GM21360 (cell line): ENCODE measurements around the gene TIMM23.
"Not testable (repeated sequence)": the region's sequence is repeated elsewhere in the genome, so short reads cannot be mapped to it uniquely, and the experiment has no call there.

ENCODE experiments used
- ATAC-seq: cut with Tn5 transposase; IDR thresholded peaks from one replicate; pipeline ENCODE4 v1.9.1; 2021; ENCODE audit warnings: mild to moderate bottlenecking, moderate library complexity; ENCODE audit not compliant: unreplicated experiment

Gene TIMM23, protein sequence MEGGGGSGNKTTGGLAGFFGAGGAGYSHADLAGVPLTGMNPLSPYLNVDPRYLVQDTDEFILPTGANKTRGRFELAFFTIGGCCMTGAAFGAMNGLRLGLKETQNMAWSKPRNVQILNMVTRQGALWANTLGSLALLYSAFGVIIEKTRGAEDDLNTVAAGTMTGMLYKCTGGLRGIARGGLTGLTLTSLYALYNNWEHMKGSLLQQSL

GRCh38 chr10:45972106-45972812 is at the start of gene TIMM23:
Gene TIMM23, plus strand, starts transcription at chr10:45972489. Its CDS starts 136 bp downstream, at chr10:45972625.
- ATAC-seq, result peak; percentile 67

DNA sequence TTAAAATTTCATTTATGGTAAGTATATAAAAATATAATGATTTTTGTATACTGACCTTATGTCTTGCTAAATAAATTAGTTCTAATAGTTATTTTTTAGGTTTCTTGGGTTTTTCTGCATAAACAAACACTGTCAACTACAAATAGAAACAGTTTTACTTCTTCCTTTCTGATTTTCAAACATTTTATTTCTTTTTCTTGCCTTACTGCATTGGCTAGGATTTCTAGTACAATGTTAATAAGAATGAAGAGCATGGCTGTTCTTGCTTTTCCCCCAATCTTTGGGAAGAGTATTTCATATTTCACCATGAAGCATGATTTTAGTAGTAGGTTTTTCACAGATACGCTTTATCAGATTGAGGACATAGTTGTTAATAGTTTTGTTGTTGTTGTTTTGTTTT is 45.5 kb upstream of the TIMM23 start:
- not testable (repeated sequence) for ATAC-seq

- ATAC-seq, result not testable (repeated sequence)
Measured at GRCh38 chr10:45931305-45931704, 41.0 kb upstream of the TIMM23 start.

- not testable (repeated sequence) for ATAC-seq
Measured at GRCh38 chr10:45934788-45935187, 37.5 kb upstream of the TIMM23 start.

GRCh38 chr10:45939176-45939697 is 33.1 kb upstream of the TIMM23 start:
- ATAC-seq, result not testable (repeated sequence)

GRCh38 chr10:45941196-45941595 is 31.1 kb upstream of the TIMM23 start:
- not testable (repeated sequence) for ATAC-seq

DNA sequence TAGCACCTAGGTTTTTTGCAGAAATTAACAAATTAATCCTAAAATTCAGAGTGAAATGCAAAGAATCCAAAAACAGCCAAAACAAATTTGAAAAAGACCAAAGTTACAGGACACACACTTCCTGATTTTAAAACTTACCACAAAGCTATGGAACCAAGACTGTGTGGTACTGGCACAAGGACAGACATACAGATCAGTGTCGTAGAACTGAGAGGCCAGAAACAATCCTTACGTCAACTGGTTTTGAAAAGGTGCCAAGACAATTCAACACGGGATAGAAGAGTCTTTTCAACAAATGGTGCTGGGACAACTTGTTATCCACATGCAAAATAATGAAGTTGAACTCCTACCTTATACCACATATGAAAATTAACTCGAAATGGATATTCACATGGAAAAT is 26.8 kb upstream of the TIMM23 start:
- ATAC-seq, result not testable (repeated sequence)

GRCh38 chr10:45947363-45947762 is 24.9 kb upstream of the TIMM23 start:
- not testable (repeated sequence) for ATAC-seq

GRCh38 chr10:45948801-45949200 is 23.5 kb upstream of the TIMM23 start:
- not testable (repeated sequence) for ATAC-seq

GRCh38 chr10:45954367-45954766 is 17.9 kb upstream of the TIMM23 start:
- ATAC-seq, result not testable (repeated sequence)

GRCh38 chr10:45956634-45957033 is 15.7 kb upstream of the TIMM23 start:
- ATAC-seq, result not testable (repeated sequence)

DNA sequence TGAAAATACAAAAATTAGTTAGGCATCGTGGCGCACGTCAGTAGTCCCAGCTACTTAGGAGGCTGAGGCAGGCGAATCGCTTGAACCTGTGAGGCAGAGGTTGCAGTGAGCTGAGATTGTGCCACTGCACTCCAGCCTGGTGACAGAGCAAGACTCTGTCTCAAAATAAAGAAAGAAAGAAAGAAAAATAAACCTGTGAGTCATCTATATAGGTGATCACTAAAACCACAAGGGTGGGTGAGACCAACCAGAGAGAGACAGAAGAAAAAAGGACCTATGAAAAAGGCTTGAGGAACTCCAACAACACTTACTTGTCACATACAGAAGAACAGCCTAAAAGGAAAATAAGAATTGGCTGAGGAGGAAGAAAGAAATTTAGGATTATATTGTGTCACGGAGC is 14.4 kb upstream of the TIMM23 start:
- ATAC-seq, result not testable (repeated sequence)

DNA sequence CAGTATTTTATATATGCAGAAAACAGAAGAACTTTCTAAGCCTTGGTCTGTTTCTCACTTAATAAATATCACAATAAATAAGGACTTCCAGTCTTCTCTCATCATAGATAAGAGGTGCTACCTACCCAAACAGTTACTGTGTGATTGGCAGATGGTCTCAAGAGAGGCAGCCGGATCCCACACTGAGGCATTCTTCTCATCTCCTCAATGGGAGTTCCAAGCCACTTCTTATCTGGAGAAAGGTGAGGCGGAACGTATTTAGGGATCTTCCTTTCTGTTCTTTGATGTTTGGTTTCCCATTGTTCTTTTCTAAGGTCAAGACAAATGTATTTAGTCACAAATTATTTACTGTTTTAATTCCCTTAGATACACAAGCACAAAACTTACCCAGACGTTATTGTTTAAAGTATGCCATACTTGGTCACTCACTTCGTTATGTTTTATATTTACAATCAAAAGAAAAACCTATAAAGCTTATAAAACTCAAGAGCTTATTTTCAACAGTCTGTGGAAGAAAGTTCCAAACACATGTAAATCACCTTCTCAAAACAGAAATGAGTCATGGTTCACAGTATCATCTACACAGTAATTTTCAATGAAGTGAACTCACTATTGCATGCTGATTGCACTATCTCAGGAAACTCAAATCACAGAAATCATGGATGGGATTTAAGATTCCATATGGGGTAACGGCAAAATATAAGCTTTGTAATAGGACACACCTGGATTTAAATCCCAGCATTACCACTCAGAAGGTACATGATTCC is 9.4 kb upstream of the TIMM23 start:
- ATAC-seq, result not testable (repeated sequence)

GRCh38 chr10:45971019-45971418 is 1.3 kb upstream of the TIMM23 start:
- ATAC-seq, result not testable (repeated sequence)

DNA sequence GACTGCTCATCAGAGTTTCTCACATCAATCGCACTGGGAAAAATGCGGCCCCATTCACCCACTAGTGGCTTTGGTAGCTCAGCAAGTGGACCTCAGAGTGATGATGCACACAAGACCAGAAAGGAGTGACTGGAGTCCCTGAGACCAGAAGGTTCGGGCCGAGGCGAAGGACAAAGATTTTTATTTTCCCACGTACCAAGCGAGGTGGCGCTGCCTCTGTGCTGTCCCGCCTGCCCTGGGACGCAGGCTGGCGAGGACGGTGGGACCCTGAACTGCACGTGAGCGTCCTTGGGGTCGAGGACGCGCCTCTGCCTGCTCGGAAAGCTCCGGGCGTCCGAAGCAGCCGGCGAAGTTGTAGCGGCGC is 565 bp upstream of the TIMM23 start:
- ATAC-seq, result peak; percentile 41

GRCh38 chr10:45972813-45973169 is 502 bp downstream of the TIMM23 start:
- ATAC-seq, result peak; percentile 10

DNA sequence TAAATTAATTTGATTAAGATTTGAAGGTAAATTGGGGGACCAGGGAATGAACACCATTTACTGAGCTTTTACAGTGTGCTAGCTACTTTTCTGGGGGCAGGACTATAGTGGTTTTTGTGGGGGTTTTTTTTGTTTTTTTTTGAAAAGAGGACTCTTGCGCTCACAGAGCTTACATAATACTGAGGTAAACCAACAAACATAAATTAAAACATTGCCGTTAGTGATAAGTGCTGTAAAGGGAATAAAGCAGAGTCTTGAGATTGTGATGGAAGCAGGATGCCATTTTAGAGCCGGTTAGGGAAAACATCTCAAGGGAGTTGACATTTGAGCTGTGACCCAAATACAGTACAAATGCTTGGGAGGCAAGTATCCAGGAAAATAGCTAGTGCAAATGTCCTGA is 1.8 kb downstream of the TIMM23 start:
- ATAC-seq, result not testable (repeated sequence)

DNA sequence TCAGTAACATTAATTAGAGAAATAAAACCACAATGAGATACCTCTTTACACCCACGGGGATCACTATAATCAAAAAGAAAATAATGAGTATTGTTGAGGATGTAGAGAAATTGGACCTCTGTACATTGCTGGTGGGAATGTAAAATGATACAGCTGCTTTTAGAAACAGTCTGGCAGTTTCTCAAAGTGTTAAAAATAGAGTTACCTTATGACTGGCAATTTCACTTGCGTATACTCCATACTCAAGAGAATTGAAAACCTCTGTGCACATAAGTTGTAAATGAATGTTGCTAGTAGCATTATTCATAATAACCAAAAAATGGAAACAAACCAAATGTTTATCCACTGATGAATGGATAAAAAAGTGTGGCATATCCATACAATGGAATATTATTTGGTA is 6.3 kb downstream of the TIMM23 start:
- peak; percentile 82 for ATAC-seq

DNA sequence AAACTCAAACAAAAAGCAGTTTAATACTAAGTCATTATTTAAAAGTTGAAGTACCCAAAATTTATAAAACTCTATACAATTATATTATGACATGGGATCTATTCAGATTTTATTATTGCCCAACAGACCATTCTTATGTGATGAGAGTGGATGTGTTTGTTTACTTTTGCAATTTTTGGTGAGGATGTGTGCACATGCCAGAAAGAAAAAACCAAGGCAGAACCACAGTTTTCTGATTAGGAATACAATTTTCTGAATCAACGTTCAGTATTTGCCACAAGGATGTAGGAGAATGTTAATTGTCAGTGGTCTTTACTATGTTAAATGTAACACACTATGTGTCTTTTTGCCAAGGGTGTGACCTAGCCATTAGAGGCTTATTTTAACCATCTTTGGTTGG is 9.1 kb downstream of the TIMM23 start:
- ATAC-seq, result not testable (repeated sequence)

- peak; percentile 50 for ATAC-seq
Measured at GRCh38 chr10:45983538-45984186, 11.4 kb downstream of the TIMM23 start.

GRCh38 chr10:45984473-45984872 is 12.2 kb downstream of the TIMM23 start:
- not testable (repeated sequence) for ATAC-seq
